NT2/D1 (cell line): ENCODE data around the gene AURKB.

Source experiments
- DNase-seq: peaks from one replicate; pipeline ENCODE4 v3.0.0-alpha.2; 2011; ENCODE audit warnings: low read depth, low spot score
- H3K27me3 ChIP-seq: 2 replicates; pipeline ENCODE4 v1.6.0; 2011; ENCODE audit warnings: mild to moderate bottlenecking; ENCODE audit not compliant: insufficient read length, insufficient read depth
- H3K36me3 ChIP-seq: 2 replicates; pipeline ENCODE4 v1.6.1; 2011; ENCODE audit warnings: mild to moderate bottlenecking, low read length, mixed read lengths; ENCODE audit not compliant: insufficient read depth, insufficient read length
- H3K4me1 ChIP-seq: 2 replicates; pipeline ENCODE4 v1.5.1; 2011; ENCODE audit not compliant: insufficient read depth, insufficient read length
- H3K4me3 ChIP-seq: 2 replicates; pipeline ENCODE4 v1.5.1; 2011; ENCODE audit warnings: low read depth; ENCODE audit not compliant: insufficient read length
- H3K9ac ChIP-seq: 2 replicates; pipeline ENCODE4 v1.6.0; 2011; ENCODE audit warnings: low read depth; ENCODE audit not compliant: insufficient read length
- H3K9me3 ChIP-seq: 2 replicates; pipeline ENCODE4 v1.5.1; 2011; ENCODE audit warnings: mild to moderate bottlenecking, low read length; ENCODE audit not compliant: insufficient read depth
- SUZ12 ChIP-seq: IDR thresholded peaks from 2 replicates; pipeline ENCODE4 v1.6.1; 2011; ENCODE audit not compliant: insufficient read length, insufficient read depth; ENCODE audit errors: extremely low read depth
- YY1 ChIP-seq: IDR thresholded peaks from 2 replicates; pipeline ENCODE4 v1.6.1; 2011; ENCODE audit not compliant: insufficient read length, insufficient read depth
- ZNF274 ChIP-seq: IDR thresholded peaks from 2 replicates; pipeline ENCODE4 v1.6.1; 2011; ENCODE audit warnings: mild to moderate bottlenecking, low read depth, low read length

The AURKB gene

DNA sequence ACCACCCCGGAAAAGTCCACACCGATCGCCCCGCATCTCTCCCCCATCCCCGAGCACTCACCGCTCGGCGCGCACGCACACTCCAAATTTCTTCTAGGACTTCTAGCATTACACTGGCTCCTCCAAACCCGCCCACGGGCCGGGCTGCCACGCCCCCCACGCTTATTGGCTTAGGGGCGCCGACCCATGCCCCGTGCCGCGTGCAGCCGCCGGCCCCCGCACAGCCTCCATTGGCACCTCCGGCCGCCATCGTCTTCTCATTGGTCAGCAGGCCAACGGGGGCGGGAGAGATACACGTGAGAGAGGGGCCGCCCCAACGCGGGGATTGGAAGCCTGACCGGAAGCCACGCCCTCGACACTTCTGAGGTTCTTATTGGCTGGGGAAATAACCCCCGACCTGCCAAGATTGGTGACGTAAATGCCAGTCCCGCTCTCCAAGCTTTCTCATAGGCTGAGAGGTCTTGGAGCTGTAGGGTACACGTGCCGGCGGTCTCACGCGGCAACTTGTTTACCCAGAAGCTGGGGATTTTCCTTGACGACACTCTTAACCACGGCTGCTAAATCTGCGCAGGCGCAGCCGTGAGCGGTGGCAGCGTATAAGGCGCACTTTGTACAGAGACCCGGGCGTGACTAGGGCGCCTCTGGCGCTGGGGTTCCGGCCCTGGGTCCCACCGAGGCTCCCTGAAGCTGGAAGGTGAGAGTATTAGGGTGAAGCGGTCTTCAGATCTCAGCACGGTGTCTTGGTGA lies 54.0 kb downstream of the AURKB start:
- Histone ChIP-seq H3K9me3 (no peaks in the 10 kb centered on the region), H3K27me3 (no peaks in the 10 kb centered on the region), H3K4me3 (peak overlapping the region; percentile 74), H3K9ac (peak overlapping the region; percentile 85), H3K4me1 (peaks cover 14% of the 10 kb centered on the region), H3K36me3 (peaks cover 21% of the 10 kb centered on the region)
- DNase-seq: peak; percentile 99
- TF ChIP-seq SUZ12 (no peak), ZNF274 (no peak), YY1 (no peak)

GRCh38 chr17:8155996-8156245 lies 54.5 kb downstream of the AURKB start:
- TF ChIP-seq ZNF274: no peak
- no peak for TF ChIP-seq SUZ12
- no peak for TF ChIP-seq YY1
- H3K4me1 ChIP-seq: peaks cover 11% of the 10 kb centered on the region

DNA sequence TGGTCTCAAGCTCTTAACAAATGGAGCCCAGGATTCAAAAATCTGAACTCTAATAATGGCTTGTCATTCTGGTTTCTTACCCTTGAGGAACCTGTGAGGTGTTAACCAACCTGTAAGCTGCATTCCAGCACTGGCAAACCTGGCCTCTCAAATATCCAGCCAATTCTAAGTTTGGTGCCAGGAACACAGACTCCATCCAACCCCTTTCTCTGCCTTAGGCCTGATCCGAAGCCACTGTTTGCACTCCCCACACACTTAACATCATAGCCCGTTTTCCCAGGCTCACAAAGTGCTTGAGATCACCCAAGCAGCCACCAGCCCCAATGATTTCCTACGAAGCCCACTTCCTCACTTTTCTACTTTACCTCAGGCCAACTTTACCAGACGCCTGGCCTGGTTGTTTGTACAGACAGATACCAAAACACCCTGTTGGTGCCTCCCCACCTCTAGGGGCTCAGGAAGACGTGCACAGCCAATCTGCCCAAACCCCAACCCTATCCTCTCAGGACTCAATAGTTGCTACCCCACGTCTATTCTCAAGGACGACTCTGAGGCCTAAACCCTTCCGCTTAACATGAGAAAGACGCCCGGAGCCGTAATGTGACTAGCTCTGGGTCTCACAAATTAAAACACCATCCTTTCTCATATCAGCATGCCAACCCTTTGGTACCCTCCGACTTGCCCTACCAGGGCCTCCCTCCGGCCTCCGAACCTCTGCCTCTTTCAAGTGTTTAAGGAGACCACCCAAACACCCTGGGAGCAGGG lies 55.0 kb downstream of the AURKB start:
- Histone ChIP-seq H3K9me3 (no peaks in the 10 kb centered on the region), H3K4me1 (peaks cover 9% of the 10 kb centered on the region), H3K27me3 (no peaks in the 10 kb centered on the region), H3K4me3 (peak overlapping the region; percentile 74), H3K36me3 (peaks cover 14% of the 10 kb centered on the region), H3K9ac (peak overlapping the region; percentile 66)
- no peak for TF ChIP-seq YY1
- TF ChIP-seq ZNF274: no peak
- no peak for TF ChIP-seq SUZ12
- no peak for DNase-seq

More at GRCh38 chr17:8155996-8156245, 54.5 kb downstream of the AURKB start:
- H3K36me3 ChIP-seq: peaks cover 16% of the 10 kb centered on the region
- H3K9ac ChIP-seq: peak overlapping the region; percentile 66
- H3K27me3 ChIP-seq: no peaks in the 10 kb centered on the region
- DNase-seq: no peak
- H3K4me3 ChIP-seq: peak overlapping the region; percentile 74
- H3K9me3 ChIP-seq: no peaks in the 10 kb centered on the region
